Activated CD4-positive, CD25-positive, alpha-beta regulatory T cell (primary cell): ENCODE results near the gene AGGF1.
"Not testable (repeated sequence)": the region's sequence is repeated elsewhere in the genome, so short reads cannot be mapped to it uniquely, and the experiment has no call there.

Experiments used
- DNase-seq, 4 experiments: peaks; one replicate each; lab custom pipeline; 2025; lab: John Stamatoyannopoulos, UW

AGGF1 gene, protein sequence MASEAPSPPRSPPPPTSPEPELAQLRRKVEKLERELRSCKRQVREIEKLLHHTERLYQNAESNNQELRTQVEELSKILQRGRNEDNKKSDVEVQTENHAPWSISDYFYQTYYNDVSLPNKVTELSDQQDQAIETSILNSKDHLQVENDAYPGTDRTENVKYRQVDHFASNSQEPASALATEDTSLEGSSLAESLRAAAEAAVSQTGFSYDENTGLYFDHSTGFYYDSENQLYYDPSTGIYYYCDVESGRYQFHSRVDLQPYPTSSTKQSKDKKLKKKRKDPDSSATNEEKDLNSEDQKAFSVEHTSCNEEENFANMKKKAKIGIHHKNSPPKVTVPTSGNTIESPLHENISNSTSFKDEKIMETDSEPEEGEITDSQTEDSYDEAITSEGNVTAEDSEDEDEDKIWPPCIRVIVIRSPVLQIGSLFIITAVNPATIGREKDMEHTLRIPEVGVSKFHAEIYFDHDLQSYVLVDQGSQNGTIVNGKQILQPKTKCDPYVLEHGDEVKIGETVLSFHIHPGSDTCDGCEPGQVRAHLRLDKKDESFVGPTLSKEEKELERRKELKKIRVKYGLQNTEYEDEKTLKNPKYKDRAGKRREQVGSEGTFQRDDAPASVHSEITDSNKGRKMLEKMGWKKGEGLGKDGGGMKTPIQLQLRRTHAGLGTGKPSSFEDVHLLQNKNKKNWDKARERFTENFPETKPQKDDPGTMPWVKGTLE

GRCh38 chr5:77030097-77031071 is at the start of gene AGGF1:
Gene AGGF1, plus strand, starts transcription at chr5:77030404. Its CDS starts 363 bp downstream, at chr5:77030767.
- peak; percentile 73 to 83 (median 76) for DNase-seq

DNA sequence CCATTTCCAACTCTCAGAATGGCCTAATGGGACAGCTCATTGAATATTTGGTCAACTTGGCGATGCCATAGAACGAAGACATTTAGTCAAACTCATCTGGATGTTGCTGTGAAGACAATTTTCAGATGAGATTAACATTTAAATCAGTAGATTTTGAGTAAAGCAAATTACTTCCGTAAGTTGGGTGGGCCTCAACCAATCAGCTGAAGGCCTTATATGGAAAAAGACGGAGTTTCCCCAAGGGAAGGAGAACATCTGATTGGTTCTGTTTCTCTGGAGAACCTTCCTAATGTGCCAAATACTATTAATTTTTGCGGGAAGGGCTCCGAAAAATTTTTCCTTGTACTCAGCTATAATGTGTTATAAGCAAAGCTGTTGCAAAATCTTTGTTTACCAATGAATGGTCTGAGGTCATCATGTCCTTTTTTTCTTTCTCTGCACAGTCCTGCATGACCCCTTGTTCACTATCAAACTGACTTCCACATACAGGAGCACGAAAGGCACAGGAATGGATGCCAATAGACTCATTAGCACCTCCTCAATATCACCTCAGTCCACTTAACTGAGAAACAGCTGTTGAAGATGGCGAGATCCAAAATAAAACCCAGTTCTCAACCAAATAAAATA is 49.6 kb upstream of the AGGF1 start:
- DNase-seq, result no peak

DNA sequence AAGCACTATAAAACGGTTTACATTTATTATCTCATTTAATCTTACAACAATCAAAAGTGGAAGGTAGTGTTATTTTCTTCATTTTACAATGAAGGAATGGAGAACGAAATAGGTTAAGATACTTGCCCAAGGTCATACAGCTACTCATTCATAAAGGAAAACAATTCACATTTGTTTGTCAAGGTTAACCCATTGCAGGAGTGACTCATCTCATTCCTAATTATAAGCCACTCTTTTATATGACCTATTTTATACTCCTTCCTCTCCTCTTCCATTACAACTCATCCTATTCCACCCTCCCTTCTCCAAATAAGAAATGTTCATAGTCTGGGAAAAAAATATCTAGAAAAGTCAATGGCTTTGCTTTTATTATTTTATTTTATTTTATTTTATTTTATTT is 47.8 kb upstream of the AGGF1 start:
- no peak for DNase-seq

DNA sequence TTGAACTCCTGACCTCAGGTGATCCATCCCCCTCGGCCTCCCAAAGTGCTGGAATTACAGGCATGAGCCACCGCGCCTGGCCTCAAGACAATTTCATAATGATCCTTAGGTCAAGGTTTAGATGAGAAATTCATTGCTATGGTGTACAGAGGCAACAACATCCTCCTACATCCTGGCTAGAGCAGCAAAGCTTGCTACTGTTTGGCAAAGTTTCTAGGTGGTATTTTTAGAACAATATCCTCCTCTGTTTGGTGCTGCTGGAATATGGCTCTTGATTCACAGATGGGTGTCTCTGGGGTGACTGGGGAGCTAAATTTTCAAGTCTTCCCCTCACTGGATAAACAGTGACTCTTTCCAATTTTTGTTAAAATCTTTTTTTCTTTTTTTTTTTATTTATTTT is 46.7 kb upstream of the AGGF1 start:
- no peak for DNase-seq

GRCh38 chr5:76986825-76987526 is 43.2 kb upstream of the AGGF1 start:
- no peak for DNase-seq

DNA sequence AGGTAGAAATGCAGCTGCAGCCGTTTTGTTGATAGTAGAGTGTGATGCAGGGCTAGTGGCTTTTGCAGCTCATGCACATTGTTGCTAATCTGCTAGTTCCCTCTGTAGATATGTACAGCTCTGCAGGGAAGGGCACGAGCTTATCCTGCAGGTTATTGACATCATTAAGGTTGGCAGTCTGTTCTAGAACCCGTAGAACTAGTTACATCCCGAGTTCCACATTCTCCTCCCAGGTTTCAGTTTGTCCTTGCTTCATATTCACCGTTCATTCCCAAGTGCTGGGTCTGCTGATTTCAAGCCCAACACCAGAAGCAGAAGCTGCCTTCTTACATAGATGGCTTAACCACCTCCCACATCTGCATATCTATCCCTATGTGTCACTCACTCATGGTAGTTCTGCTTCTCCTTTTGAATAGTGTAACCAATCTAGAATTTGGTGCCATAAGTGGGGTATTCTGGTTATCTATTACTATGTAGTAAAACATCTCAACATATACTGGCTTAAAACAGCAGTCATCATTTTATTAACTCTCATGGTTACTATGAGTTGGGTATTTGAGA is 39.2 kb upstream of the AGGF1 start:
- DNase-seq, result no peak

DNA sequence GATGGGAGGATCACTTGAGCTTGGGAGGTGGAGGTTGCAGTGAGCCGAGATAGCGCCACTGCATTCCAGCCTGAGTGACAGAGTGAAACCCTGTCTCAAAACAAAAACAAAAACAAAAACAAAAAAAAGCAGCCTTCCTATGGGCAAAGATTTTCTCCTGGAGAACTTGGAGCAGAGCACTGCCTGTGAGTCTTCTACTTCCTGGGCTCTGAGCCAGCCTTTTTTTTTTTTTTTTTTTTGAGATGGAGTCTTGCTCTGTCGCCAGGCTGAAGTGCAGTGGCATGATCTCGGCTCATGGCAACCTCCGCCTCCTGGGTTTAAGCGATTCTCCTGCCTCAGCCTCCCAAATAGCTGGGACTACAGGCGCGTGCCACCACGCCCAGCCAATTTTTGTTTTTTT is 36.8 kb upstream of the AGGF1 start:
- DNase-seq, result not testable (repeated sequence)

DNA sequence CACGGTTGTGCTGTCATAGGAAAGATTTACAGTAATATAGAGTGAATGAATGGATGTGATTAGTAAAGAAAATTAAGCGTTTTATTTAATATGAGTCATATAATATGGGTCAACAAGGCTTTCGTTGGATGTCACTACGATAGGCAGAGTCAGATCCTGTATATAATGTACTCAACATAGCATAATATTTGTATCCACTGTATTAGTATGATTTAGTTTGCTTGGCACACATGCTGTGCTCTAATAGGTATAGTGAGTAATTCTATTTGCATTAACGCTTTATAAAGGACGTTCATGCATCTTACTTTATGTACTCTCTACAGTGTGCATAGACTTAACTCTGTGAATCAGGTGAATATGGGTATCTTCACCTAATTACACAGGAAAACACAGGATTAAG is 35.9 kb upstream of the AGGF1 start:
- no peak for DNase-seq

GRCh38 chr5:76998251-76998650 is 32.0 kb upstream of the AGGF1 start:
- DNase-seq, result not testable (repeated sequence)

GRCh38 chr5:76999451-76999850 is 30.8 kb upstream of the AGGF1 start:
- no peak for DNase-seq

DNA sequence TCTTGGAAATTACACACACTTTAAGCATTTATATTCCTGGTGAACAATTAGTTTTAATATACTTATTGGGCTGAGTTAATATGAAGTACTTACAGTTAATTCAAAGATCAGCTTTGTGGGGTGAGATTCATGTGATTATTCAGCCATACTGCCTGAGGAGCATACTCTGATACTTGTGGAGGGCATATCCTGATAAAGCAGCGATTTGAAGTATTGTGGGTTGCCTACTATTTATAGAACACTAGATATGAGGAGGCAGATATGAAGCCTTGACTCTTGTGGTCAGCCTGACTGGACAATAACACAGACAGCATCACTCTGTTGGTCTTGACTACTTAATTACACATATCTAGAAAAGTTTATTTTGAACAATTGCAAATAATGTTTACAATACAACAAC is 27.0 kb upstream of the AGGF1 start:
- no peak for DNase-seq

- DNase-seq, result no peak
Observed at GRCh38 chr5:77006124-77006523, 24.1 kb upstream of the AGGF1 start.

DNA sequence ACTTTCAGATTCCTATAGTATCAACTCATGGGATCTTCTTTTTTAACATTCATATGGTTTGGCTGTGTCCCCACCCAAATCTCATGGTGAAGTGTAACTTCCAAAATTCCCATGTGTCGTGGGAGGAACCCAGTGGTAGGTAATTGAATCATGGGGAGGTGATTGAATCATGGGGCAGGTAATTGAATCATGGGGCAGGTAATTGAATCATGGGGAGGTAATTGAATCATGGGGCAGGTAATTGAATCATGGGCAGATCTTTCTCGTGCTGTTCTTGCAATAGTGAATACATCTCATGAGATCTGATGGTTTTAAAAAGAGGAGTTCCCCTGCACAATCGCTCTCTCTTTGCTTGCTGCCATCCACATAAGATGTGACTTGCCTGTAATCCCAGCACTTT is 21.8 kb upstream of the AGGF1 start:
- no peak for DNase-seq

DNA sequence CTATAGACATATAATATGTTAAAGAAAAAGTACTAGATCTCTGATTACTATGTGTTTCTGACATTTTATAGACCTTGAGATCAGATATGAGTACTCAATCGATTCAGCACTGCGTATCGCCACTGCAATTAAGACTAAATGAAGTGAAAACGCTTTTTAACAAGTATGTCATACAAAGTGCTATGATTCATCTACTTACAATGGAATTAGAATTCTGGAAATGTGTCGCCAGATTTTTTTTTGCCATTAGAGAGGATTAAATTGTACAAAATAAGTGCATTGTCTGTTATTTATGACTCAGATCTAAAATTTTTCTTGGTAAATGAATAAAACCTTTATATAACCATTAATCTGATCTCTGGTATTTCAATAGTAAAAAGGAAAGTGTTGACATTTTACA is 20.0 kb upstream of the AGGF1 start:
- DNase-seq, result no peak

GRCh38 chr5:77011498-77011897 is 18.7 kb upstream of the AGGF1 start:
- no peak for DNase-seq

DNA sequence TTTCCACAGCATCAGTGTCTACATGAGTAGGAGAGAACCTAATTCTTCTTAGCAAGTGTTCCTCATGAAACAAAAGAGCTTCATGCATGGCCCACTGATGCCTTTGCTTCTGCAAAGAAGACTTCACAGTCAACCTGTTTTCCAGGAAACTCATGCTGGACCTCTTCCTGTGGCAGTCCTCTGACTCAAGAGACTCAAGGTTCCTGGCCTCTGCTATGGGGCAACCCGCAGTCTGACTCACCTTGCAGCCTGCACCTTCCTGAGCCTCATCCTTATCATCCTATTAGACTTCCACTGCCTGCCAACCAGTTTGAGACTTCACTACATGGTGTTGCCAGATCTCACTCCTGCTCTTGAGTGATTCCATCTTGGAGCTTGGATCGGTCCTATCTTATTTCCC is 17.6 kb upstream of the AGGF1 start:
- DNase-seq, result no peak

DNA sequence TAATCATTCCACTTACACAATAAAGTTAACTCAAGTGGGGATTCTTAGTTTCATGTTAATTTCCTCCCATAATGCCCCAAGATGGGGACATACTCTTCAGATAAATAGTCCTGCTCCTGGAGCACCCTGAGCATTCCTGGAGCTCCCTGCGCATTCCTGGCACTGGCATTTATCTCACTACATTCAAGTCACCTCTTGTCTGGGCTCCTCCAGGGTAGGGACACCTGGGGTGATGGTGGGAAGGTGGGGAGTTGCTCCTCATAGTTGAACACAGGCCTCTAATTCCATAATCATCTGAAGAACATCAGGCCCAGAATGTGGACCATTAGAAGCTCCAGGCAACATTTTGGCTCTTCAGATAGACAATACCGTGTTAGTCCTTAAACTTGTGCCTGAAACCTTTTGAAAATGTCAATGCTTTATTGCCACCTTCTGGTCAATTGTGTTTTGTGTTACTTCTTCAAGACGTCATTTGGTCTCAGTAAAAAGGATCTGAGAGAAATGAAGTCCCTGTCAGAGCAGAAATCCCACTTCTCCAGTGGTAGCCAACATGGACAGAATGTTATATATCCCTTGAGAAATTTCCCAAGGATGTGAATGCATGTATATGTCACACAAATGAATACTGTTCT is 14.2 kb upstream of the AGGF1 start:
- no peak for DNase-seq

GRCh38 chr5:77016962-77017361 is 13.2 kb upstream of the AGGF1 start:
- no peak for DNase-seq

DNA sequence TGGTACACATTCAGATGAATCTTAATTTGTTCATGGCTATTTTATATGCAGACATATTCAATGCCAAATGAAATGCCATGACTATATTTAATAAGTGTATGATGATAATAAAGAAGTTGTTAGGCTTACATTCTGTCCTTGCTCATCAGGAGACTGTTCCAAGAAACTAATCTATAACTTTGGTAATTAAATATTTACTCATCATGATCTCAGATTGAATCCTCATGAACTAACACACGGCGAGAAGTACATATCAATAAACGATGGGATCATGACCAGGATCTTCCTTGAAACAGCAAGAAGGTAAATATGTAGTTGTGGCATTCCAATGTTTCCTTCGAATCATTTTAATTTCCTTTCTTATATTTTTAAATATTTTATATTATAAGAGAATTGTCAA is 12.5 kb upstream of the AGGF1 start:
- DNase-seq, result no peak
